GM19324 (cell line): ENCODE results near the gene LRCH2.
"Not testable (repeated sequence)": the region's sequence is repeated elsewhere in the genome, so short reads cannot be mapped to it uniquely, and the experiment has no call there.

Experiments
- ATAC-seq: cut with Tn5 transposase; IDR thresholded peaks from one replicate; pipeline ENCODE4 v1.9.1; 2021; ENCODE audit warnings: mild to moderate bottlenecking, moderate library complexity; ENCODE audit not compliant: unreplicated experiment, low FRiP score

Gene LRCH2

GRCh38 chrX:115233497-115234455 is at the start of gene LRCH2:
LRCH2 (minus strand) TSS chrX:115234096; CDS start chrX:115234041, 55 bp downstream.
- no peak for ATAC-seq

GRCh38 chrX:115269051-115269683 is 35.3 kb upstream of the LRCH2 start:
- no peak for ATAC-seq

- ATAC-seq, result no peak
Measured at GRCh38 chrX:115268421-115268820, 34.5 kb upstream of the LRCH2 start.

GRCh38 chrX:115266300-115266699 is 32.4 kb upstream of the LRCH2 start:
- ATAC-seq, result no peak

GRCh38 chrX:115264009-115264408 is 30.1 kb upstream of the LRCH2 start:
- ATAC-seq, result no peak

GRCh38 chrX:115261148-115261547 is 27.3 kb upstream of the LRCH2 start:
- no peak for ATAC-seq

GRCh38 chrX:115260330-115260729 is 26.4 kb upstream of the LRCH2 start:
- ATAC-seq, result no peak

- no peak for ATAC-seq
Measured at GRCh38 chrX:115259238-115259875, 25.5 kb upstream of the LRCH2 start.

- ATAC-seq, result no peak
Measured at GRCh38 chrX:115257711-115258110, 23.8 kb upstream of the LRCH2 start.

- ATAC-seq, result no peak
Measured at GRCh38 chrX:115255003-115255402, 21.1 kb upstream of the LRCH2 start.

GRCh38 chrX:115251458-115252233 is 17.8 kb upstream of the LRCH2 start:
- ATAC-seq, result no peak

GRCh38 chrX:115237056-115237455 is 3.2 kb upstream of the LRCH2 start:
- ATAC-seq, result no peak

- no peak for ATAC-seq
Measured at GRCh38 chrX:115236560-115236959, 2.7 kb upstream of the LRCH2 start.

GRCh38 chrX:115234461-115234860 is 565 bp upstream of the LRCH2 start:
- ATAC-seq, result no peak

- ATAC-seq, result no peak
Measured at GRCh38 chrX:115232933-115233496, 881 bp downstream of the LRCH2 start.

GRCh38 chrX:115229337-115230003 is 4.4 kb downstream of the LRCH2 start:
- ATAC-seq, result no peak

GRCh38 chrX:115226929-115227328 is 7.0 kb downstream of the LRCH2 start:
- no peak for ATAC-seq

GRCh38 chrX:115217346-115217745 is 16.6 kb downstream of the LRCH2 start:
- not testable (repeated sequence) for ATAC-seq

- no peak for ATAC-seq
Measured at GRCh38 chrX:115214605-115215004, 19.3 kb downstream of the LRCH2 start.

- no peak for ATAC-seq
Measured at GRCh38 chrX:115214151-115214550, 19.7 kb downstream of the LRCH2 start.
